GM15510 (cell line): ENCODE measurements around the gene EIF3J.

Experiments used
- POLR2A ChIP-seq: IDR thresholded peaks from 3 replicates; pipeline ENCODE4 v1.6.1; 2011; ENCODE audit warnings: borderline replicate concordance; ENCODE audit not compliant: insufficient read length; ENCODE audit errors: extremely low read depth

Gene EIF3J

GRCh38 chr15:44535523-44536301 lies 1.2 kb upstream of the EIF3J start:
- no peak for TF ChIP-seq POLR2A

- TF ChIP-seq POLR2A: no peak
Observed at GRCh38 chr15:44536302-44536961, 515 bp upstream of the EIF3J start.

- no peak for TF ChIP-seq POLR2A
Observed at GRCh38 chr15:44537735-44538240, 841 bp downstream of the EIF3J start.

- TF ChIP-seq POLR2A: no peak
Observed at GRCh38 chr15:44541282-44541958, 4.5 kb downstream of the EIF3J start.

- no peak for TF ChIP-seq POLR2A
Observed at GRCh38 chr15:44542596-44542995, 5.6 kb downstream of the EIF3J start.

GRCh38 chr15:44545913-44546802 lies 9.2 kb downstream of the EIF3J start:
- no peak for TF ChIP-seq POLR2A

GRCh38 chr15:44550256-44550655 lies 13.3 kb downstream of the EIF3J start:
- TF ChIP-seq POLR2A: no peak

- TF ChIP-seq POLR2A: no peak
Observed at GRCh38 chr15:44550734-44551133, 13.8 kb downstream of the EIF3J start.

- no peak for TF ChIP-seq POLR2A
Observed at GRCh38 chr15:44554934-44555723, 18.2 kb downstream of the EIF3J start.

- TF ChIP-seq POLR2A: no peak
Observed at GRCh38 chr15:44565387-44566154, 28.6 kb downstream of the EIF3J start.

- no peak for TF ChIP-seq POLR2A
Observed at GRCh38 chr15:44566155-44566540, 29.2 kb downstream of the EIF3J start.

GRCh38 chr15:44568338-44568737 lies 31.4 kb downstream of the EIF3J start:
- TF ChIP-seq POLR2A: no peak

GRCh38 chr15:44569316-44569715 lies 32.4 kb downstream of the EIF3J start:
- no peak for TF ChIP-seq POLR2A

- no peak for TF ChIP-seq POLR2A
Observed at GRCh38 chr15:44570361-44570760, 33.4 kb downstream of the EIF3J start.

GRCh38 chr15:44573386-44573785 lies 36.4 kb downstream of the EIF3J start:
- no peak for TF ChIP-seq POLR2A
